MM.1S (cell line): Measurements from ENCODE around the gene SEMA3D.
A peak's percentile ranks its signal among the peaks of the same experiment; 100 is the strongest.

Source experiments
- DNase-seq: peaks from one replicate; pipeline ENCODE4 v3.0.0-alpha.2; 2015
- H2AFZ ChIP-seq: fragments of 300-600 bp; sonication (generic); 2 replicates; pipeline ENCODE4 v1.6.0; 2016; ENCODE audit warnings: antibody characterized with exemption, low read length
- H3F3A ChIP-seq: fragments of 300-600 bp; sonication (generic); 2 replicates; pipeline ENCODE4 v1.6.1; 2016; ENCODE audit warnings: mild to moderate bottlenecking, antibody characterized with exemption, low read length, moderate library complexity, mixed read lengths; ENCODE audit not compliant: insufficient read depth
- H3K27ac ChIP-seq: fragments of 300-600 bp; sonication (generic); 2 replicates; pipeline ENCODE4 v1.5.1; 2016; ENCODE audit warnings: mild to moderate bottlenecking, low read length
- H3K27me3 ChIP-seq: fragments of 300-600 bp; sonication (generic); replicated peaks from 2 replicates; pipeline ENCODE4 v1.6.0; 2016; ENCODE audit warnings: low read length; ENCODE audit not compliant: insufficient read depth
- H3K36me3 ChIP-seq: fragments of 300-600 bp; sonication (generic); replicated peaks from 2 replicates; pipeline ENCODE4 v1.6.1; 2016; ENCODE audit warnings: mild to moderate bottlenecking, low read length, mixed read lengths; ENCODE audit not compliant: insufficient read depth
- H3K4me1 ChIP-seq: fragments of 300-600 bp; sonication (generic); 2 replicates; pipeline ENCODE4 v1.6.1; 2016; ENCODE audit warnings: low read length, mixed read lengths
- H3K4me2 ChIP-seq: fragments of 300-600 bp; sonication (generic); 2 replicates; pipeline ENCODE4 v1.6.0; 2016; ENCODE audit warnings: low read depth, low read length
- H3K4me3 ChIP-seq: fragments of 300-600 bp; sonication (generic); 2 replicates; pipeline ENCODE4 v1.5.1; 2016; ENCODE audit warnings: low read length, mixed read lengths
- H3K79me2 ChIP-seq: fragments of 300-600 bp; sonication (generic); 2 replicates; pipeline ENCODE4 v1.6.1; 2016; ENCODE audit warnings: mixed run types, low read length, mixed read lengths
- H3K9ac ChIP-seq: fragments of 300-600 bp; sonication (generic); 2 replicates; pipeline ENCODE4 v1.6.1; 2016; ENCODE audit warnings: low read length, mixed read lengths
- H3K9me2 ChIP-seq: fragments of 300-600 bp; sonication (generic); replicated peaks from 2 replicates; pipeline ENCODE4 v1.6.1; 2016; ENCODE audit warnings: mild to moderate bottlenecking, low read length, mixed read lengths; ENCODE audit not compliant: insufficient read depth
- H3K9me3 ChIP-seq: fragments of 300-600 bp; sonication (generic); replicated peaks from 2 replicates; pipeline ENCODE4 v1.6.1; 2016; ENCODE audit warnings: mild to moderate bottlenecking, low read length, mixed read lengths; ENCODE audit not compliant: insufficient read depth
- H4K20me1 ChIP-seq: fragments of 300-600 bp; sonication (generic); 2 replicates; pipeline ENCODE4 v1.6.1; 2016; ENCODE audit warnings: mild to moderate bottlenecking, low read length, moderate library complexity, mixed read lengths; ENCODE audit not compliant: insufficient read depth
- CTCF ChIP-seq: fragments of 300-600 bp; sonication (generic); IDR thresholded peaks from 2 replicates; pipeline ENCODE4 v1.5.1; 2016; ENCODE audit warnings: antibody characterized with exemption, low read length, mixed read lengths
- EZH2 ChIP-seq: fragments of 300-600 bp; sonication (generic); optimal IDR thresholded peaks from 2 replicates; pipeline ENCODE3; 2017; ENCODE audit warnings: low read depth, mild to moderate bottlenecking, antibody characterized with exemption, low read length, mixed read lengths
- EZH2phosphoT487 ChIP-seq: fragments of 300-600 bp; sonication (generic); IDR thresholded peaks from 2 replicates; pipeline ENCODE4 v1.6.1; 2018; ENCODE audit warnings: antibody characterized with exemption, low read length

The SEMA3D gene

GRCh38 chr7:85038466-85038865 lies 148.4 kb downstream of the SEMA3D start:
- no peak for DNase-seq
- Histone ChIP-seq H3K9me2 (no peaks in the 10 kb centered on the region), H3K36me3 (no peaks in the 10 kb centered on the region), H3K4me2 (peak overlapping the region; percentile 33), H4K20me1 (no peaks in the 10 kb centered on the region), H3K9ac (no peak overlapping the region), H3K9me3 (no peaks in the 10 kb centered on the region), H3K27ac (peak overlapping the region; percentile 69; the same call in 1 of the 2 replicates), H3K4me1 (peaks cover 6% of the 10 kb centered on the region), H2AFZ (no peak overlapping the region), H3K79me2 (no peaks in the 10 kb centered on the region), H3F3A (peaks cover 11% of the 10 kb centered on the region), H3K27me3 (no peaks in the 10 kb centered on the region), H3K4me3 (no peak overlapping the region)
- TF ChIP-seq CTCF (no peak), EZH2 (no peak), EZH2phosphoT487 (no peak)

- no peaks in the 10 kb centered on the region for H3K9me3 ChIP-seq
- H3F3A ChIP-seq: no peaks in the 10 kb centered on the region
- H3K4me1 ChIP-seq: peaks cover 1% of the 10 kb centered on the region
- TF ChIP-seq EZH2 (no peak), EZH2phosphoT487 (no peak), CTCF (no peak)
- H3K79me2 ChIP-seq: no peaks in the 10 kb centered on the region
- no peaks in the 10 kb centered on the region for H3K9me2 ChIP-seq
- H4K20me1 ChIP-seq: no peaks in the 10 kb centered on the region
- no peak overlapping the region for H3K27ac ChIP-seq
- no peak overlapping the region for H2AFZ ChIP-seq
- no peak for DNase-seq
- no peak overlapping the region for H3K9ac ChIP-seq
- H3K27me3 ChIP-seq: no peaks in the 10 kb centered on the region
- no peak overlapping the region for H3K4me3 ChIP-seq
- H3K4me2 ChIP-seq: no peak overlapping the region
- H3K36me3 ChIP-seq: no peaks in the 10 kb centered on the region
Observed at GRCh38 chr7:85033263-85033662, 153.6 kb downstream of the SEMA3D start.

GRCh38 chr7:85031475-85031874 lies 155.4 kb downstream of the SEMA3D start:
- no peak overlapping the region for H3K4me3 ChIP-seq
- peaks cover 2% of the 10 kb centered on the region; the same call in 1 of the 2 replicates for H3K4me1 ChIP-seq
- H3K27ac ChIP-seq: no peak overlapping the region
- H3K9ac ChIP-seq: no peak overlapping the region
- H3F3A ChIP-seq: no peaks in the 10 kb centered on the region
- TF ChIP-seq EZH2 (no peak), CTCF (no peak), EZH2phosphoT487 (no peak)
- H4K20me1 ChIP-seq: no peaks in the 10 kb centered on the region
- no peak overlapping the region for H3K4me2 ChIP-seq
- H3K79me2 ChIP-seq: no peaks in the 10 kb centered on the region
- no peak for DNase-seq
- no peaks in the 10 kb centered on the region for H3K36me3 ChIP-seq
- H3K9me2 ChIP-seq: no peaks in the 10 kb centered on the region
- no peaks in the 10 kb centered on the region for H3K27me3 ChIP-seq
- H2AFZ ChIP-seq: no peak overlapping the region
- no peaks in the 10 kb centered on the region for H3K9me3 ChIP-seq
